GM21360 (cell line): ENCODE measurements around the gene OSBPL1A.

ENCODE experiments used
- ATAC-seq: cut with Tn5 transposase; IDR thresholded peaks from one replicate; pipeline ENCODE4 v1.9.1; 2021; ENCODE audit warnings: mild to moderate bottlenecking, moderate library complexity; ENCODE audit not compliant: unreplicated experiment

The OSBPL1A gene

DNA sequence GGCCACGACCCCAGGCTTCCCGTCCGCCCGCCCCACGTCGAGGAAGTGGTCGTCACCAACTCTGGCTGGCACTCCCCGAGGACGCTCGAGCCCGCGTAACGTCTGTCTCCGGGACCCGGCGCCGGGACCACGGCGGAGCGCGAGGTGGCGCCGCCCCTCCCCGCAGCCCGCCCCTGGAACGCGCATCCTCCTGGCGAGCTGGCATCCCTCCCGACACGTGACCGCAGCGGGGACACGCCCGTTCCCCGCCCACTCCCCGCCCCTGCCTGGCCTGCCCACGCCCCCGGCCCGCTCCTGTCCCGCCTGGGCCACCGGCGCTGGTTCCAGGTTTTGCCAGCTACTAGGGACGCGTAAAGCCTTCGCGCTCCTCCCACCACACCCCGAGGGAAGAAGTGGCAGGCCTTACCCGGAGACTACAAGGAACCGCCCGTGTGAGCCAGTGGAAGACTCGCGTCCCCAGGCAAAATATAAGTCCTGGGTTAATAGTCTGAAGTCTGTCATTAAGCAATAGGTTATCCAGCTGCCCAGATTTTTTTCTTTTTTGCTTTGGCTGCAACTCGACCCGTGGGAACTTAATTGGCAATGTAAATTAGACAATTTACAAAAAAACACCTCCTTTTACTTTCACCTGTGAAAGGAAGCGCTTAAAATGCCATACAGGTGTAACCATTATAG, at the start of gene OSBPL1A:
Gene OSBPL1A (minus strand): TSS at position 131 of the 675 bp plus-strand sequence. CDS start 20,291 bp downstream, outside the sequence.
- ATAC-seq: peak; percentile 52

DNA sequence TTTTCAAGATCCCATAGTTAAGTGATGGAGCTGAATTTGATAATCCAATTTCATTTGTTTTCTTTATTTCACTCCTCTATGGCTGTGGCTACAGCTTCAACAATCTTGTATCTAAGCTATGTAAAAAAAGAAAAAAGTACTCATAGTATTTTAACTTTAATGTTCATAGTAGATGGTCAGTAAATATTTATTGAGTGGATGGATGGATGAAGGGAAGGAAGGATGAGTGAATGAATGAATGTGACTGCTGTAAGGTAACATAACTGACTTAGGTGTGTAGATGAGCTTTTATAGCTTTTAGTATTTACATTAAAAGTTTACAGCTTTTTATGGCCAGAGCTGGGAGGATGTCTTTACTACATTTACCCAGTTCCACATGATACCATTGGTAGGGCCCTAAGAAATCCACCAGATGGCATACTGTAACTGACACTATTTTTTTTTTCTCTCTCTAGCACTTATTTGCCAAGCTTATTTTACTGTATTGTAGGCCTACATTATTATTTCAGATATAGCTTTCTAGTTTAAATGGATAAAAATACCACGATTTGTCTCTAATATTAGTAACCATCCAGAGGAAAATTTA, 49.4 kb upstream of the OSBPL1A start:
- ATAC-seq: no peak

DNA sequence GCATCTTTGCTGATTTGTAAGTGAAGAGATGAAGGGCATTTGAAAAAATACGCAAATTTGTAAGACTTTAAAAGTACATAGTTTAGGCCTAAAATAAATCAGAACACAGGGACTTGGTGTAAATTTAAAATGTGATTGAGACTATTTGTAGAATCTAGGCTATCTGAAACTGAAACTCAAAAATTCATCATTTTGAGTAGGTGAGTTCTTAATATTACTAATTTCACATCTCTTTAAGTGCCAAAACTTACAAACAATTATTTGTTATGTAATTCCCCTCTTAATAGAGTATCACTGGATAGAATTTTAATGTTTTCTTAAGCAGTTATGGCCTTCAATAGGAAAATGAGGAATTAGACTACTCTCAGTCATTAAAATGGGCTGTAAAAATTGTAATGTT, 48.8 kb upstream of the OSBPL1A start:
- ATAC-seq: peak; percentile 55

DNA sequence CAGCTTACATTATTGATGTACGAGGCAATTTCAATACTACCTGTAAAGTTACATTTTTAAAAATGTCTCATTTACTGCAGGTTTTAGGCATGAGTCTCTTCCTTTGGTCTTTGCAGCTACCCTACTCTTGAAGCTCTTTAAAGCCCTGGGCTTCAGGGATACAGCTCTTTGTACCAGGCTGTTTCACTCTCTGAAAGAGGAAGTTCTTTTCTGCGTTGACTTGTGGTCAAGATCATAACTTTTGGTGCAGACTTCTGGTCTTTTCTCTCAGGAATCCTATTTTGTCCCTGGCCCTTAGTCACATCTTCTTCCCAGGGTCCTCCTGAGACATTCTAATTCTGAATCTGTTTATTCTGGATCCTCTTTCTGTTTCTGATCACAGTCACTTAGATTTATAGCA, 46.2 kb upstream of the OSBPL1A start:
- no peak for ATAC-seq

DNA sequence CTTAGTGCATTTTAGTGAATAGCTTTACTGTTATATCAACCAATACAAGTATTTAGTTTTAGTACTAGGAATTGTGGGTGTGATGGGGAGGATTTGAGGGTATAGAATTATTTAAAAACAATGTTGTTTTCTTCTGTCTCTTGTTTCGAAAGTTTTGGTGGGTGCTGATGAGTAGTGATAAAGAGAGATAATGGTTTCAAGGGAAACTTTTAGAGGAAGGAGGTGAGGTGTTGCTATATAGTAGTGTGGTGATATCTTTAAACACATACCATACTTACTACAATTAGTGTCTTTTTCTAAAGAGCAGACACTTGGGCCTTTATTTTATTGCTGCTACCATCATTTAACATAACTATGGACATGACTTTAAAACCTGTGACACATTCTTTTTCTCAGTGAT, 39.3 kb upstream of the OSBPL1A start:
- ATAC-seq: no peak

DNA sequence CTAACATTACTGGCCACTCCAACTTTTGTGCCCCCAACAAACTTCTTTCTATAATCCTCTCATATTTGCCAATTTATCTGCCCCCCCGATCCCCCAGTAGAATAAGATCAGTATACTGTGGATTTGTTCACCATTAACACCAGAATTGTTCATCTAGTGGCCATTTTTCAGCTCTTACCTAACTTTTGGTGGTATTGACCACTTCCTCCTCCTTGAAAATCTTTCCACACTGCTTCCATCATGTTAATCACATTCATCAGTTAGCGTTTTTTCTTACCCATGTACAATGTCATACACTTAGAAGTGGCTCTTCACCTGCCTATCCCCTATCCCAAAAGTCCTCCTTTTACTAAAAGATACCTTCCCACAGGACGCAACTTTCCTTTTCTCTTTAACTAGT, 35.0 kb upstream of the OSBPL1A start:
- no peak for ATAC-seq

DNA sequence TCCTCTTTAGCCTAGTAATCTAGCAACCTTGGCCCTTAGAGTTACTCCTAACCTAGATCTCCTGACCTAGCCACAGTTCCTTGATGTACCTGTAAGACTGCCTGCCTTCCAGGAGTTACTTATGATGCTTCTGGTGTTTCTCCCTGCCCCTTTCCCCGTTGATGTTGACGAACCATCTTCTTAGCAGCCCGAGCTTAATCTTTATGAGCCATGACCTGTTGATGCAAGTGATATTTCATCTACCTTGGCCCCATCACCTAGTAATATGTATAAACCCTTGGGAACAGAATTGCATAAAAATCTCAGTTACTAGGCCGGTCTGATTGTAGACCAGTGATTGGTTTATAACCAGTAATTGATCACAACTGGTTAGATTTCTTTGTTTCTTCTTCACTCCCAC, 31.6 kb upstream of the OSBPL1A start:
- no peak for ATAC-seq

DNA sequence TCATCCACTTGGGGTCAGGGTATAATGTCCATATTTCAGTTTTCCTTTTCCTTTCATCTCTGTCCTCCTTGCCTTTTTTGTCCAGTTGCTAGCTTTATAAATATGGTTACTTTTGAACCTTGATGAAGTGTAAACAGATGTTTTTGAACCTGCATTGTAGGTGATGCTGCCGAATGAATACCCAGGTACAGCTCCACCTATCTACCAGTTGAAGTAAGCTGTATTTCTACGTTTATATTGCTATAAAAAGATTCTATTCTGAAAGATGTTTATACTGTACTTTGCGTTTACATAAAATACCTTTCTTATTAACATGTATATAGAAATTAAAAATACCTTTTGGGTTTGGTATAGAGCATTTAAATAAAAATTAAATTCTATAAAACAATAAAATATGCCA, 31.1 kb upstream of the OSBPL1A start:
- no peak for ATAC-seq

DNA sequence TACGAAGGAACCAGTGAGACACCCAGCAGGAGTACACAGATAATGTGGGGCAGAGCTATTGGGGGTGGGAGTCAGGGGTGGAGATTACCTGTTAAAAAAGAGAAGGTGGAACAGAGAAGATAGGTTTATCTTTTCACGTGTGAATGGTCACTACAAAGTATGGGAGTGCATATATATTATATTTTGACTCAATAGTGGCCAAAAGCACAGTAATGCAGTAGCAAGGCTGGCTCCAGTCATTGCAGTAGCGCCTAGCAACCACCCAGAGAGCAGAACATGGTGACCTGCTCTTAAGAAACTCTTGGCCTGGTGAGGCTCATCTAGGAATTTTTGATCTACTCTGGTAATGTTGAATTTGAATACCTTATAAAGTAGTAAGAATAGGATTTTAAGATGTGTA, 29.9 kb upstream of the OSBPL1A start:
- ATAC-seq: no peak

DNA sequence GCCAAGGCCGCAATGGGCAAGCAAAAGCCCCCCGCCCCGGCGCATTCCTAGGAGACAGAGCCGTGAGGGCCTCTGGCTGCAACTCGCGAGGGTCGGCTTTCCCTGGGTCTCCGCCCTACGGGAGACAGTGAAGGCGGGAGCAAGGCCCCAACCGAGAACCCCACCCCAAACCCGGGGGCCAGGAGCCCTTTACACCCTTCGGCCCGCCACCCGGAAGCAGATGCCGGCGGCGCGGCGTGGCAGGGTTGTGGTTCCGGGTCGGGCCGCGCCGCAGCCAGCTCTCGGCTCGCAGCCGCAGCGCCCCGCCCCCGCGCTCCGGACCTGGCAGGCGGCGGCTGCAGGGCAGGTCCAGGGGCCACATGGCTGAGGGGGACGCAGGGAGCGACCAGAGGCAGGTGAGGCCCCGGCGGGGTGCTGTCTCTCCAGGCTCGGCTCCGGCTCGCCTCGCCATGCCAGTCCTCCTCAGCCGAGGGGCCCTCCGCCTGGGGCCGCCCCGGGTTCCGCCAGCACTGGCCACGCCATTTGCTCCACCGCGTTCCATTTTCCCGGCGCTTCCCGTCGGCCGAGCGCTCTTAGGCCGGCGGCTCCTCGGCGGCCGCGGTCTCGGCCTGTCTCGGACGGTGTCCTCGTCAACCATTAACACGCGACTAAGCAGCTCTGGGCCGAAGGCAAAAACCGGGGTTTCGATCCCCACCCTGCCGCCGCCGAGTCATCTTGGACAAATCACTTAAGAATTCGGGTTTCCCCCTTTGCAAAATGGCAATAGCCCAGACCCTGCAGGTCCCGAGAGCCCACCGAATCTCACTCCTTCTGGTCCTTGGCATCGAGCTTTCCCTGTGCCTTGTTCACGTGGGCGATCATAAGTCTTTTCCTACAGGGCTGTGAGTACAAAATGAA, 29.0 kb upstream of the OSBPL1A start, which contains the start of gene IMPACT:
Gene IMPACT (plus strand): TSS at position 273 of the 897 bp plus-strand sequence. CDS start 87 bp downstream, at position 360.
- peak; percentile 76 for ATAC-seq

DNA sequence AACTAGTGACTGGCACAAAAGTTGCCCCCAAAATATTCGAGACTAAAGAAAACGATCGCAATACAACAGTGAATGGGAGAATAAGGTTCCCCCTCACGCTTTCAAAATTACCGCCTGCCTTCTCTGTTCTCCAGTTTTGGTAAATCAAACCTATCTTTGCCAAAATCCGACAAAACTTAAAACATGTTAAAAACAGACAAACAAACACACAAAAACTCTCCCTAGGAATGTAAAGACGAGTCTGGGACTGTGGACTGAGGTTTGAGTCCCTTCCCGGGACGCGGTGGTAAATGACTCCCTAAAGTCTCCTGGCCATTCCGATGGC, 28.4 kb upstream of the OSBPL1A start:
- ATAC-seq: no peak

DNA sequence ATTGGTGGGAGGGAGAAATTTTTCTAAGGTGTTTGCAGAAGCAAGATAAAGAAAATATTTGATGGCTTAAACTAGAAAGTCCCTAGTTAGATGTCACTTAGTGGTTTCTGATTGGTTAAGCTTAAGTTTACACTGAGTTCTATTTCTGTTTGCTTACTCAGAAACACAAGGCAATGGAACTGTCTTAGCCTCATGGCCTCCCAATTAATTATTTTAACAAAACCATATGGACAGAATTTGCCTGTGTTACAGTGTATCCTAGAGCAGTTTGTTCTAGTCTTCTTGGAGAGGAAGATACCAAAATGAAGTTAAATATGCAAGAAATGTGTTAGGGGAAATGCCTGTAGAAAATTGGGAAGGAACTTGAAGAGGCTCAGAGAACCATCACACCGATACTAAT, 24.2 kb upstream of the OSBPL1A start:
- no peak for ATAC-seq

DNA sequence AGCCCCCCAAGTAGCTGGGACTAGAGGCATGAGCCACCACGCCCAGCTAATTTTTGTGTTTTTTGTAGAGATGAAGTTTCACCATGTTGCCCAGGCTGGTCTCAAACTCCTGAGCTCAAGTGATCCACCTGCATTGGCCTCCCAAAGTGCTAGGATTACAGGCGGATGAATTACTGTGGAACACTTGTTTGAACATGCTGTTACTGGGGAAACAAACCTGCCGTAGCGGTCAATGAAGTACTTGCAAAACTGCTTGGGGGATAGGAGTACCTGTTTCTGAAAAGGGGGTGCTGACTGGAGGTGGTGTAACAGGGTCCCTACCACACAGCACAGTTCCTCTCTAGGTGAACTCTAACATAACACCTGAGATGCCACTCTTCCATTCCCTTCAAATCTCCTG, 22.9 kb upstream of the OSBPL1A start:
- no peak for ATAC-seq

DNA sequence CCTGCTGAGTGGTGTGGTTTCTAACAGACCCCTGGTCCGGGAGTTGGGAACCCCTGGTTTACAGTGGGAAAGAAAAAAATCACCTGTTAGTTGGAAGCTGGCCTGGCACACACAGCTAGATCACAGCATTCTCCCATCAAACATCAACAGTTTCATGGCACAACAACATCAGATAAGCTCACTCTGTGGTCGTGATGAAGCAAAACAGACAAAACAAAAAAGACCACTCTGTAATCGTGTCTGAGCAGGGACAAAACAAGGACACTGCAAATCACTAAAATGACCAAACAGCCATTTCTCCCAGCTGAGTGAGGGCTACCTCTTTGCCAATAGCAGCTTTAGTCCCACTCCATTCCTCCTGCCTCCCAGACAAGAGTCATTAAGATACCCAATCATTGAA, 19.9 kb upstream of the OSBPL1A start:
- ATAC-seq: no peak

DNA sequence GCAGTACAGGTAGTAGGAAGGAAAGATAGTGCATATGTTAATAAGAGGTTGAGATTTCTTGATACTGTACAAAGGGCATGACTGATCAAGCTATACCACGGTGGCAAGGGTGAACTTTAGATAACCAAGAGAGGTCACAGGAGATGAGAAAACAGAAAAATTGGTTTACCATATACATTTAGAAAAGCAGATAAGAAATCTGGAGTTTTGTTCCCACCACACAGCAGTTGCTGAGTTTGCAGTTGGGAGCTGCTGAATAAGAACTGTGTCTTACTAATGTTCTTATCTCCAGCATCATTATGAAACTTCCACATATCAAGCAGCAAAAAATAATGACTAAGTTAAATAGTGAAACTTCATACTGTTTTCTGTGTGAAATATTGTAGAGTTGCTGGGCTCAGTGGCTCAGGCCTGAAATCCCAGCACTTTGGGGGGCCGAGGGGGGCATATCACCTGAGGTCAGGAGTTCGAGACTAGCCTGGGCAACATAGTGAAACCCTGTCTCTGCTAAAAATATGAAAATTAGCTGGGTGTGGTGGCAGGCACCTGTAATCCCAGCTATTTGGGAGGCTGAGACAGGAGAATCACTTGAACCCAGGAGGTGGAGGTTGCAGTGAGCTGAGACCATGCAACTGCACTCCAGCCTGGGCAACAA, 16.9 kb upstream of the OSBPL1A start:
- ATAC-seq: peak; percentile 80

DNA sequence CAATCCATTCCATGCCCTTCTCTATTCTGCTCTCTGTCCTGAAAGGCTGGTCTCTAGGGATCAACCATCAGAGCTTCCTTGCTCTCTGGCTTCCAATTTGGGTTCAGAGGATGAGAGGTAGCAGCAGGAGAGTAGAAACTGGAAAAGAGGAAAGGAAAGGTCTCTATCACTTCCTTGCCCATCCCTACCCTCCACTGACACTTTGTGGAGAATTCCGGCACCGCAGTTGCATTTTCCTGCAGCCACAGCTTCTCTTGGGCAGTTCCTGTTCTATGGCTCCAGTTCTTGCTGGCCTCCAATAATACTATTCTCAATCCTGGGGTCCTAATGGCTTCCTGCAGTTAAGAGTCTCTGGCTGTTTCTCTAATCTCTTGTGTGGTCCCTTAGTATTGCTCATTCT, 15.5 kb upstream of the OSBPL1A start:
- no peak for ATAC-seq

DNA sequence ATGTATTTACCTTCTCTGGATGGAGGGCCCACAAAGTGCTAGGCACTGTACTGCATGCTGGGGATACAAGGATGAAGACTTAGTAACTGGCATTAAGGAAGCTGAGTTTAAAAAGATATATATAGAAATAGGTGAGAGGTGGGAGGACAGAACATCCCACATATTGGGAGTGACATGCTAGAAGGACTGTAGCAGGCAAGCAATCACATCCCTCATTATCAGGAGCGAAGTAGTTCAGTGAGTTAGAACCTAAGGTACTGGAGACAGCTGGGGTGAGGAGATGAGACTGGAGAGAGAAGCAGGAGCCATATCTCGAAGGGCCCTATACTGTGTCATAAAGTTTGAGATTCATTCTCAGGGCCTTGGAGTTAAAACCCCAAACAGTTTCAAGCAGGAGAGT, 10.9 kb upstream of the OSBPL1A start:
- no peak for ATAC-seq

DNA sequence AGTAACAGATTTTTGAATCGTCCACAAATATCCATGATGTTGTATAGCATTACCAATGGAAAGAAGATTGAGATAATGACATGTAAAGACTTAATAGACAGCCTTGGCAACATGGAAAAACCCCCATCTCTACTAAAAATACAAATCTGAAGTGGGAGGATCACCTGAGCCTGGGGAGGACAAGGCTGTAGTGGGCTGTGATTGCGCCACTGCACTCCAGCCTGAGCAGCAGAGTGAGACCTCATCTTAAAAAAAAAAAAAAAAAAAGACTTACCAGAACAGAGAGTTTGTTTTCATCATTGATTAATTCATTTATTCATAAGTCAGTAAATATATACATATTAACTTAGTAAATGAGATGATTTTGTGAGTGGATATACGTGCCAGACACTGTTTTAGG, 7.0 kb upstream of the OSBPL1A start:
- no peak for ATAC-seq

DNA sequence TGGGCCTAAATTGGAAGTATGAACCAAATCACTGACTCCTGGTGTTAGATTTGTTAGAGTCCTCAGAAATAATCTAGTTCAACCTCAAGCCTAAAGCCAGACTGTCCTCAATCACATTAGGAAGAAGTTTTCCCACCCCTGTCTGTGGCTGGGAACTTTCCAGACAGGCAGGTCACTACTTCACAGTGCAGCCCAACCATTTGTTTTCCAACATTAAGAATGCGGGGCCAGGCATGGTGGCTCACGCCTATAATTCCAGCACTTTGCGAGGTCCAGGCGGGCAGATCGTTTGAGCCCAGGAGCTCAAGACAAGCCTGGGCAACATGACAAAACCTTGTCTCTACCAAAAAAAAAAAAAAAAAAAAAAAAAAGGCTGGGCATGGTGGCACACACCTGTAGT, 5.5 kb upstream of the OSBPL1A start:
- ATAC-seq: no peak

DNA sequence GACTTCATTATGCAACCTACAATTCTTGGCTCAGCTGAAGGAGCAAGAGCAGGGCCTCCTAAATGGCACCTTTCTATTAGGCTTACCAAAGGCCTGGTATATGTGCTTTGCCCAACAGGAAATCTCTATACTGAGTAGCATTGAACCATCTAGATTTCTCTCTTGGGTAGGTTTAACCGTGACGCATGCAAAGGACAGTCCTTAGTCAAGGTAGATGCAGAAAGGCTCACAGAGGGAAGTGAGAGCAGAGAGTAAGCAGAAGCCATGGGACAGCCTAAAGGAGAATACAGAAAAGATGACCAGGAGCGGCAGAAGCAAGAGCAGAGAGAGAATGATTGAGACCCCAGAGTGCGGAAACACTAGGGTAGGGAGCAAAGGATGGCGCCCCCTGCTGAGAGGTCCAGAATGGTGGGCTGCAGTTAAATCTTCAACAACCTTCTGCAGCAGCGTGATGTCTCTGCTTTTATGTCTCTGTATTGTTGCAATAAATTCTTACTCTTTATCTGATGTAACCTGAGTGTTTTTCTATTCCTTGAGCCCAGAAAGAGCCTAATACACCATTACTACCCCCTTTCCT, 4.7 kb upstream of the OSBPL1A start:
- ATAC-seq: no peak

DNA sequence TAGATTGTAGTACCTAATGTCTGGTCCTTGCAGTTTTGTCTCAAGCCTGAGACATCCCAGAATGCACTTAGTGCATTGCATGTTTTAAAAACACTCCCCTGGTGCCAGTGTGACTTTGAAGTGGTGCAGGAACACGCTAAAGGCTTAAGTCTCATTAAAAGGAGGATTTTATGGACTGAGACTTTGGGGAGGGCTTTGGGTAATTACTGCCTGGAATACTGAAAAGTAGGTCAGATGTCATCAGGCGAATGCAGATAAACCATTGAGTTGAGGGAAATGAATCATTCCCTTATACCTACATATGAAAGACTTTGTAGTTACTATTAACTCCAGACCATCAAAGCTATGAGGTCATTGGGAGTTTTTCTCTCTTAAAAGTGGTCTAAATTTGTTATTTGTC, 3.0 kb upstream of the OSBPL1A start:
- ATAC-seq: no peak
